ENCODE data around the gene BANF2. TPM values are rescaled to one million over a fixed set of nuclear protein-coding genes. Genes with fewer than 3 reads are reported as not detected.

The BANF2 gene
- total RNA-seq, 1 experiment from 2014 or later: not detected

- Histone ChIP-seq H3K79me2 (ENCODE audit: insufficient read depth, low read length) (no peaks in the 10 kb centered on the region), H4K8ac (replicated peaks; ENCODE audit: insufficient read length, low read depth, low read length) (no peak overlapping the region), H2AFZ (ENCODE audit: low read length) (no peak overlapping the region), H3K4me2 (ENCODE audit: insufficient read depth, insufficient read length, low read length) (no peak overlapping the region), H2BK120ac (ENCODE audit: low read depth, low read length, poor library complexity, severe bottlenecking) (no peak overlapping the region), H3K9ac (ENCODE audit: extremely low read depth, insufficient read length, low read length) (no peak overlapping the region), H3K79me1 (ENCODE audit: insufficient read depth, low read depth, low read length, poor library complexity, severe bottlenecking) (no peaks in the 10 kb centered on the region), H3T11ph (ENCODE audit: low read length) (no peak overlapping the region), H3K23me2 (ENCODE audit: insufficient read length, low read depth, low read length, poor library complexity, severe bottlenecking) (no peaks in the 10 kb centered on the region), H4K20me1 (ENCODE audit: control insufficient read depth, insufficient read depth, insufficient read length) (no peaks in the 10 kb centered on the region), H2BK5ac (ENCODE audit: insufficient read length, low read length) (no peak overlapping the region), H3K27me3 (ENCODE audit: insufficient read depth, low read length) (no peaks in the 10 kb centered on the region), H2BK12ac (ENCODE audit: insufficient read length, low read depth, low read length) (no peak overlapping the region), H3K23ac (ENCODE audit: insufficient read length, low read depth, low read length) (no peak overlapping the region), H3K18ac (ENCODE audit: insufficient read length, low read depth, low read length) (no peak overlapping the region), H3K9me3 (ENCODE audit: control insufficient read depth, low read depth, low read length) (no peaks in the 10 kb centered on the region), H3K14ac (ENCODE audit: insufficient read depth, low read length) (no peak overlapping the region; the same call in 1 of the 2 replicates), H3K27ac (ENCODE audit: insufficient read length, low read depth, low read length) (no peak overlapping the region), H3K4me1 (ENCODE audit: insufficient read depth, low read length) (no peaks in the 10 kb centered on the region), H2BK20ac (ENCODE audit: low read depth, low read length, poor library complexity, severe bottlenecking) (no peak overlapping the region), H3K4ac (ENCODE audit: low read depth, low read length) (no peak overlapping the region), H2AK5ac (ENCODE audit: insufficient read length, low read length) (no peak overlapping the region), H4K5ac (ENCODE audit: insufficient read length, low read depth, low read length) (no peak overlapping the region), H3K56ac (ENCODE audit: insufficient read length, low read depth, low read length) (no peak overlapping the region), H4K91ac (ENCODE audit: insufficient read length, low read depth, low read length) (no peak overlapping the region), H2BK15ac (ENCODE audit: low read depth, low read length) (no peak overlapping the region)
- Mint-ChIP-seq H3K27me3 (ENCODE audit: low read depth) (peaks cover 10% of the 10 kb centered on the region), H3K27ac (no peak overlapping the region), H3K4me1 (peaks cover 6 to 7% of the 10 kb centered on the region in 2 experiments), H3K9me3 (no peaks in the 10 kb centered on the region; a peak in 1 of 5 replicates), H3K4me3 (no peak overlapping the region), H3K36me3 (ENCODE audit: insufficient read depth in 1 of 3, low read depth in 3 of 3) (no peaks in the 10 kb centered on the region)
- no peak for DNase-seq
- TF ChIP-seq CTCF (conservative IDR thresholded peaks at IDR 0.05): no peak
- no CpG with 5 or more reads among the region's 14 CpGs for WGBS (ENCODE audit: extremely low coverage, insufficient read length, low lambda C conversion rate)
Observed at GRCh38 chr20:17722493-17723300, 22.9 kb downstream of the BANF2 start.
